Measurements from ENCODE around the gene METAP1D. TPM values are rescaled to one million over a fixed set of nuclear protein-coding genes. Genes with fewer than 3 reads are reported as not detected.
"Not testable (repeated sequence)": the region's sequence is repeated elsewhere in the genome, so short reads cannot be mapped to it uniquely, and the experiment has no call there.

Gene METAP1D
- total RNA-seq, 1 experiment from 2014 or later = 10.2 TPM

DNA sequence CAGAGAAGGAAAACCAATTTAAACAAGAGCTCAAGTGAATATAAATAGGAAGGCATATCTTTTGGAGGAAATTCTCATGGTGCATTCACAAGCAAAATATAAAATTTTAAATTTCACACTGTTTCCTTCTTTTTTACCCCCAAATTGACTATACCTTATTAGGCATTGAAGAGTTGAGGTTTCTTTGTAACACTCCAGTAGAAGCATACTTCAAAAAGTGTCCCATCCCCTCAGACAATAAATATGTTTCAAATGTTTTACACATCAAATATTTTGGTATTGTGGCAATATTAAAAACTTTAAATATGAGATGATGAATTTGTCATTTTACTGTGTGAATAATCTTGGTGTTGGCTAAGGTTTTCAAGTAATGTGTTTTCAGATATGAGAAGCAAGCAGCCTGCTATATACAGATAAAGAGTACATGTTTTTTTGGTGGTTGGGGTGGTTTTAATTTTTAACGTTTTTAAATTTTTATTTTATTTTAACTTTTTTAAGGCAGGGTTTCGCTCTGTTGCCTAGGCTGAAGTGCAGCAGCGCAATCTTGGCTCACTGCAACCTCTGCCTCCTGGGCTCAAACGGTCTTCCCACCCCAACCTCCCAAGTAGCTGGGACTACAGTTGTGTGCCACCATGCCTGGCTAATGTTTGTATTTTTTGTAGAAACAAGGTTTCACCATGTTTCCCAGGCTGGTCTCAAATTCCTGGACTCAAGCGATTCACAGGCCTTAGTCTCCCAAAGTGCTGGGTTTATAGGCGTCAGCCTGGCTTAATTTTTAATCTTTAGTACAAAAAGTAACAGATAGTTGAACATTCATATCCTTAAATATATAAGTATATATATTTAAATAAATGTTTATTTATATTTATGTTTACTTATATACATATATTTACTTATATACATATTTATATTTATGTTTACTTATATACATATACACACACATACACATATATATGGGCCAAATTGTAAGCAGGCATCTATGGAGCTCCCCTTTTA lies 49.1 kb downstream of the METAP1D start:
- DNase-seq (ENCODE audit: low spot score) = no peak

- no peak for DNase-seq (ENCODE audit: low spot score)
Measured at GRCh38 chr2:172049567-172050120, 49.9 kb downstream of the METAP1D start.

DNA sequence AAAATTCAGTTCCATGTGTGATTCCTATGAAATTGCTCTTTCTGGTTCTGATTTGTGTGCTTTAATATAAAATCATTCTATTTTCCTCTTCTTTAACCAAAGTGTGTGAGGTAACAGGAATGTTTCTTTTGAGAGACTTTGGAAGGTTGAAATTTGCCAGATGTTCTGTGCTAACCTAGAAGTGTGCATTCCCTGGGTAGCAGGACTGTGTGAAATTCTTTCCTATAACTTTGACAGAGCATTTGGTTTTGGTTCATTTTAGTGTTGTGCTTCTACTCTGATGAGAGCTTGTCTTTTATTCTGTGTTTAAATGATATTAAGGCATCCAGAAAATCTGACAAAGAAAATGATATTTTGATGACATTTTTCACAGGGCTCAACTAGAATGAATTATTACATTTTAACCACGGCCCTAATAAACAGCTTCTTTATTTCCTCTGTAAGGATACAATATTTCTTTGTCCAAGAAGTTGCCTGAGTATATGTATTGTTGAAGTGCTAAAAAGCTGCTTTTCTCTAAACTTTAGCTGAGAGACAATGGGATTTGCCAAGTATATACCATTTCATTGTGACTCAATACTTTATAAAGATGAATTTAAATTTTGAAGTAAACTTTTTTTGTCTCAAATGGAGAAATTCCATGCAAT lies 50.8 kb downstream of the METAP1D start:
- no peak for DNase-seq (ENCODE audit: low spot score)

DNA sequence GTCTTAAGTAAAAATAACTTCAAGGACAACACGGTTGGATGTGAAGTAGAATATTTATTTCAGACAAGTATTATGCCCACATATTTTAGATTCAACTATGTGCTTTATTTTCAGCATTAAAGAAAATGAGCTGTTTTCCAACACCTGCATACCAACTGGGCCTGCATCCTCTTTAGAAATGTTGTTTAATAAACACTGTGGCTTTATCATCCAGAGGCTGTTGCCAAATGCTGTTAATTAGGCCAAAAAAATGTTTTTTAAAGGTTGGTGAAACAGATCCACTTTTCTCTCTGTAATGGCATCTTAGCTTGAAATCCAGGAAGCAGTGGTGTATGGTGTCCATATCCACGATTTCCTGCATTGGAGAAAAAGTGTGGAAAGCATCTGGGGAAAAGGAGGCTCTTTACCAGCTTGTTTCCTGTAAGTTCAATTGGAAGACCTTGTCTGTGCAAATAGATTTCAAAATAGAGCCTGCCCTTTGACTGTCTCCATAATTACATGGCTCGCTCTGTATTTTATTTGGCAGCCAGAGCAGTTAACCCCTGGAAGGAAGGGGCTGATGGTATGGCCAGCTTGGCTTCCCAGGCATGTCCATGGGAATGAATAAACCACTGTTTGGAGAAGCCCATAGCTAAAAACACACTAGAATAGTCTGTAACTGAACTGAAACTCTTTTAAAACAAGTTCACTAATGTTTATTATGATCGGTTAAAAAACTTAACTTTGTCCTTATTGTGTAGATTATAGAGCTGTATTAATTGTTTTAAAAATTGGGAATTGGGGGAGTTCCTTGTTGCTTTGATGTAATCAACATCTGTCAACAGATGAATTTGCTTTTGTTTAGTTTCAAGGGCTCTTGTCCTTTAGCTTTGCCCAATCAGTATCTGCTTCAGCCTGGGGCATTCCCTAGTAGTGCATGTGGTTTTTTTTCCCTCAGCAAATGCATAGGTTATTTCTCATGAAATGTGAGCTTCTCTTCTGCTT lies 52.5 kb downstream of the METAP1D start:
- no peak for DNase-seq (ENCODE audit: low spot score)

DNA sequence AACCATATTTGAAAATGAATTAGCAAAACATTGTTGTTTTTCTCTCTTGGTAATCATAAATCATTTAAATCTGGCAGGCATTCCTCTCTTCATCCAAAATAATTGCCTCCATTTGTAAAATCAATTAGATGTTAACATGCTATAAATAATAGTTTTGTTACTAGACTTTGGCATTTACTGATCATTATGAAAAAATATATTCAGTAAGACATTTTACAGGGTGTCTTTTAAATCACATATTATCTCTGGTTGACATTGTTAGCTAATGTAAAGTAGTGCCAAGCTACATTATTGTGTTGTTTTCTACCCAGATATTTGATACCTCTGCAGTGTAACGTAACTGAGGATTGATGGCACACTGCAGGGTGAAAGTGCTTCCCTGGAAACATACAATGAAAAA lies 53.7 kb downstream of the METAP1D start:
- no peak for DNase-seq (ENCODE audit: low spot score)

DNA sequence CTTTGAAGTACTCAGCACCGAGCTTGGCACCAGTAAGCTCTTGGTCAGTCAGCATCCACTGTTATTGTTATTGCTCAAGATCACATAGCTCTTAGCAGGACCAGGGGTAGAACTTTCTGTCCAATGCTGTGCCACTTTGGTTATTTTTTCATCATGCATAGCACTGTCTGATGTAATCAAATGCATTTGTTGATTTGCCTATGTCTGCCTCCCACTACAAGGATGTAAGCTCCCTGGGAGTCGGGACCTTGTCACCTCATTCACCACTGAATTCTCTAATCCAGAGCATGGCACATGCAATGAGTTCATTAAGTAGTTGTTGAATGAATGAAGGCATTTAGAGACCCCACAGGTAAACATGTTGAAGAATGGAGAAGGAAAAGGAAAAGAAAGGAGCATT lies 56.5 kb downstream of the METAP1D start:
- DNase-seq (ENCODE audit: low spot score) = no peak

- no peak for DNase-seq (ENCODE audit: low spot score)
Measured at GRCh38 chr2:172058660-172059059, 58.9 kb downstream of the METAP1D start.

DNA sequence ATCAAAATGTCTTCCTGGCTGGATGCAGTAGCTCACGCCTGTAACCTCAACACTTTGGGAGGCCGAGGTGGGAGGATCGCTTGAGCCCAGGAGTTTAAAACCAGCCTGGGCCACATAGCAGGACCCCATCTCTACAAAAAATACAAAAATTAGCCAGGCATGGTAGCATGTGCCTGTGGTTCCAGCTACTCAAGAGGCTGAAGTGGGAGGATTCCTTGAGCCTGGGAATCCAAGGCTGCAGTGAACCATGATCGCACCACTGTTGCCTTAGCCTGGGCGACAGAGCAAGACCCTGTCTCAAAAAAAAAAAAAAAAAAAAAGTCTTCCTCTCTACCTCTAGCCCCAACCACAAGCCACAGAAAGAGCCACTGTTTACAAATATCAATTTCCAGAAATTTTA lies 60.4 kb downstream of the METAP1D start:
- DNase-seq (ENCODE audit: low spot score) = not testable (repeated sequence)

GRCh38 chr2:172062402-172063004 lies 62.8 kb downstream of the METAP1D start:
- DNase-seq (ENCODE audit: low spot score) = no peak

DNA sequence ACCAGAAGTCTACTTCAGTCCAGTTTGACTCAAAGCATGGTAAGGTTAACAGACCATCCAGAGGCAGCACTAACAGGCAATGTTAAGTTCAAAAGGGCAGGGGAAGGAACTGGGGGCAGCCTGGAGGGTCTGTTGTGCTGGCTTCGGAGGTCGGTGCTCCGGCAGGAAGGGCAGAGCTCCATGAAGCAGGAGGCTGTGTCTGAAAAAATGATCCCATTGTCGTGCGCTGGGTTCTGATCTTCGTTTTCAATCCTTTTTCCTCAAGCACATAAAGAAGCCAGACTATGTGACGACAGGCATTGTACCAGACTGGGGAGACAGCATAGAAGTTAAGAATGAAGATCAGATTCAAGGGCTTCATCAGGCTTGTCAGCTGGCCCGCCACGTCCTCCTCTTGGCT lies 63.7 kb downstream of the METAP1D start:
- no peak for DNase-seq (ENCODE audit: low spot score)

DNA sequence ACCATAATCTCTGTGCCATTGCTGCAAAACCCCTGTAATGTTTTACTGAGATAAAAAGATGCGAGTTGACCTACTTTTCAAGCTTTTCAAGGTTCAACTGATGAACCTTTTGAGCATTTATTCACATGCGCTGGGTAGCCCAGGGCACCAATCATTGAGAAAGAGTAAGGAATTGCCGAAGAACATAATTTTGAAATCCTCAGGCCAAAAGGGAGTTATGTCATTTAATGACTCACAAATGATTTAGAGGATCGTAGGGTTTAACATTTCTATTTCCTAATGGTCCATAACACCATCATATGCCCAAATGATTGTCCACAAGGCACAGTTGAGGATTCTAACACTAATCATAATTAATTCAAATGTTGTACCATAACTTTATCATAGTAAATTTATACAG lies 65.4 kb downstream of the METAP1D start:
- no peak for DNase-seq (ENCODE audit: low spot score)

DNA sequence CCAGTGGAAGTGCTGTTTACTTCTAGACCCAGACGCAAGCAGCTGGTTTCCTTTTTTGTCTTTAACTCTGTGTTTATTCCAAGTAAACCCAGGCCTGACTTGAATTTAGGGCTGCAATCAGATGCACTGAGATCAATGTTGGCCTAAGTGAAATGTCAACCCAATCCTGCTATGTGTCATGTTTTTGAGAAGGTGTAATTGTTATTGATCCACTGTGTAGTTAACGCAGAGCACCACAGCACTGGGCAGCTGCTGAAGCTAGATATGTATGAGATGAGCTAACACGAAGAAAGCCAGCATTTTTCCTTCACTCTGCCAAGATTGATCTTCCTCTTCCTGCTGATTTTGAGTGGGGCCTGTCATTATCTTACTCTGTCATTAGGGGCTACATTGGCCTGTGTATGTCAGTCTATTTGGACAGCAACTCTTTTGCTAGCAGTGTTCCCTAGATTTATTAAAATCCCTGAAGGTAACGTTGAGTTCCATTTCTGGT lies 66.7 kb downstream of the METAP1D start:
- DNase-seq (ENCODE audit: low spot score) = no peak

DNA sequence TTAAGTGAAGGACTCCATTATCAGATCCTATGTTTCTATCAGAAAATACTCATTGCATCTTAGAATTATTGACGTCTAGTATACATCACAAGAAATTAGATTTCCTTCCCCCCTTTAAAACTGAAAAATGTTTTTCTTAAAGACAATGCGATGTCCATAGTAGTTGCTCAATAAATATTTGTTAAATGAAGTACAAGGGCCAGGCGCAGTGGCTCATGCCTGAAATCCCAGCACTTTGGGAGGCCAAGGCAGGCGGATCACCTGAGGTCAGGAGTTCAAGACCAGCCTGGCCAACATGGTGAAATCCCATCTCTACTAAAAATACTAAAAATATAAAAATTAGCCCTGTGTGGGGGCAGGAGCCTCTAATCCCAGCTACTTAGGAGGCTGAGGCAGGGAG lies 68.2 kb downstream of the METAP1D start:
- not testable (repeated sequence) for DNase-seq (ENCODE audit: low spot score)

GRCh38 chr2:172070936-172071335 lies 71.2 kb downstream of the METAP1D start:
- DNase-seq (ENCODE audit: low spot score) = no peak

- no peak for DNase-seq (ENCODE audit: low spot score)
Measured at GRCh38 chr2:172072303-172072702, 72.5 kb downstream of the METAP1D start.

- DNase-seq (ENCODE audit: low spot score) = no peak
Measured at GRCh38 chr2:172072706-172073105, 73.0 kb downstream of the METAP1D start.

- no peak for DNase-seq (ENCODE audit: low spot score)
Measured at GRCh38 chr2:172073518-172073917, 73.8 kb downstream of the METAP1D start.

GRCh38 chr2:172074254-172074653 lies 74.5 kb downstream of the METAP1D start:
- no peak for DNase-seq (ENCODE audit: low spot score)

- no peak for DNase-seq (ENCODE audit: low spot score)
Measured at GRCh38 chr2:172079416-172079815, 79.7 kb downstream of the METAP1D start.

GRCh38 chr2:172079838-172080640 lies 80.3 kb downstream of the METAP1D start:
- DNase-seq (ENCODE audit: low spot score) = peak; percentile 47

Measured in A172 (cell line).